Activated T-helper 1 cell treated with anti-CD3 and anti-CD28 coated beads, Interleukin-2, amount 50 U/mL, for 16 hours (primary cell): ENCODE data around the gene CRBN.

Source experiments
- DNase-seq, 2 donors: peaks; one replicate each; pipeline ENCODE4 v3.0.0-alpha.2; 2020; ENCODE audit warnings: low read depth in 1 of 2, low spot score in 1 of 2

The CRBN gene

DNA sequence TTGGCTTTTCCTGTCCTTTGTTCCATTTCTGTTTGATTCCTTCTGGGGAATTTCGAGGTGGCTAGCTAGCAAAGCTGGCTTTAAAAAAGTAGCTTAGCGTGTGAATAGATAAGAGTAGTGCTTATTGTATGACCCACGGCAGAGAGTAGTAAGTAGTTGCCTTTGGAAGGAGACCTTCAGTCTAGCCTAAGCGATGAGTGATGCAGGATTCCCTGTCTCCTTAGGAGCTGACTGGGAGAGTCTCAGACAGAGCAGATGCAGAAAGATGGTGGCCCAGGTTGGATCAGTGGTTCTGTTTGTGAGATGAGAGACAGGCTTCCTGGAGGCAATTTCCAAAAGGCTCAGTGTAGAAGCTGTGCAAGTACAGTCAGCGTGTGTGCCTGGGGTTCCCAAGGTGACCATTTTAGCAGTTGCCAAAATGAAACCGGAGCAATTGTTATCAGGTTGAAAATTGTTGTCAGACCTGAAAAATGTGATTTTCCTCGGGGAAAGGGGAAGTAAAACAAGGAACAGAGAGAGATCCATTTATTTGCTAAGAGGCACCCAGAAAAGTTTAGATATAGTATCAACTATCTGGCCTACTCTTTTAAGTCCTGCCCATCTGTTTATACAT lies 68.6 kb downstream of the CRBN start:
- DNase-seq = no peak

DNA sequence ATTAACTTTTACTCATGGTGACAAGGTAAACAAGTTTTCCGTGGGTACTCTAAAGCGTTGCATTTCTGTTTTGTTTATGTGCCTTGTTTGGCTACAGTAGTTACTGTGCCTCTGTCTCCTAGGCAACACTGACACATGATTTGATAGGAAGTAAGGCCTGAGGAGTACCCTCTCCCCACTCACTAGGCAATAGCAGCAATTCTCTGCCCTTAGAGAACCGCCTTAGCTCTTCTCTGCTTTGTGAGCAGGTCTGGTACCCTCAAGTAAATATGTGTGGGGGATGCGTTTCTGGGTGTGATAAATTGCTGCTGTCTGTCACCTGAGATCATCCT lies 69.2 kb downstream of the CRBN start, which contains the start of gene IL5RA:
TSS of gene IL5RA (minus strand) at position 76 of the 332 bp plus-strand sequence. CDS start 5,390 bp downstream, outside the sequence.
- no peak for DNase-seq

DNA sequence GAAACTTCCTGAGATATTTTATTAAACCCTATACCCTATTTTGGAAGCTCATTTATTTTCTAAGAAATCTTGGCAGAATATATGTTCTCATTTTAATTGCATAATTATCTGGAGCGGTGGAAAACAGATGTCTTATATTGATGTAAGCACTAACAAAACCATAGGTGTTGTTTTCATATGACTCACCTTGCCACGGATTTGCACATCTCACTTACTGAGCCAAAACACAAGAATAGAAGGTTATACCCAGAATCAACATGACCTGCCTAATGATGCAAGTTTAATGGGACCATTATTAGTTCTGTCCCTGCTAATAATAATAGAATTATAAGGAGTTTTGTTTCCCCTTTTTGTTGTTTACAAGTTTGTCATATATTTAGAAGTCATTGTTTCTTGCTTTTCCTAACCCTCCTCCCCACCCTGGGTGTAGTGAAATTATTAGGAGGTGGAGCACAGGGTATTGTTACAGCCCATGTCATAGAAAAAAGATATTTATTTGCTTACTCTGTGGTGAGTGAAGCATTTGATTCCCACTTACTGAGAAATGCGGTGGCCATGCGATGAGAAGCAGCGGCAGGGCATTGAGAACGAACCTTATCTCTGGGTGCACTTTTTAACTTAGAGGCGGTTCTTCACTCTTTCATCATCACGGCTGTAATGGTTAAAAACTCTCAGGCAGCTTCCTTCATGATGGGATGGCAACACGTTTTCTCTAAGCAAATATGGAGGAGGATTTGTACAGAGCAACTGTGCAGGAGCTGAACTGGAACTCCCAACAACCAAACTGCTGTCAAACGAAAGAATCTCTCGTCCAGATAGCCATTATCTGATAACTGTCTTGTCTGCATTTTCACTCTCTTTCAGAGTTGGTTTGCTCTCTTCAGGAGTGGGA lies 69.8 kb downstream of the CRBN start:
- no peak for DNase-seq

DNA sequence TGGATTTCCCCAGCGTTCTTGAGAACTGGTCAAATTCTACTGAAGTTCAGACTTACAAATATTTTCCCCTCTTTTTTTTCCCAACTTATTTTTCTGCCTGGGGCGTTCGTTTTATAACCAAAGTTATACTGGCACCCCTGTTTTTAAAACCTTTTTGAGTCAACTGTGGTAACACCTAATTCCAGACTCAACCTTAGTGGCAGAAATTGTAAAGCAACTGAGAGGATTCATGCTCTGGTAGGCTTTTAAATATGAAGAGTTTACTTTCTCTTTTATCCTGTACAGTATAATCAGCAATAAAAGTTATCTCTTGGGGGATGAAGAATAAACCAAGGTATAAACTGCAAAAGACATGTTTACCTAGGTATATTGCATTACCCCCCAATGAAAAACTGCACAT lies 71.6 kb downstream of the CRBN start:
- no peak for DNase-seq

DNA sequence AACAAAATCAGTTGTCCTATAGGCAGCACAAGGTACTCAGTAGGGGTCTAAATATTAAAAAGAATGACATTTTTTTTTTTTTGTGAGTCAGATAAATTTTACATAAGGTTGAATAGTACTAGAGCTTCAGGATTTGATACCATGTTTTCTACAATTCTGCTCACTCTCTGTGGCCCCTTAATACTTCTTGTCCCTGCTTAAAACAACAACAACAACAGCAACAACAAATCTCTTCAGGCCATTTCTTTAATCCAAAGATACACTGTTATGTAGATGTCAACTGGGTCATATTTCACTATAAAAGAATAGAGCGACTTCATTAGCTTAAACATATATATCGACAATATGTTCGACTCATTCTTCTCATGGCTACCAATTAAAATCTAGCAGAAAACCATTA lies 72.3 kb downstream of the CRBN start:
- DNase-seq = no peak

DNA sequence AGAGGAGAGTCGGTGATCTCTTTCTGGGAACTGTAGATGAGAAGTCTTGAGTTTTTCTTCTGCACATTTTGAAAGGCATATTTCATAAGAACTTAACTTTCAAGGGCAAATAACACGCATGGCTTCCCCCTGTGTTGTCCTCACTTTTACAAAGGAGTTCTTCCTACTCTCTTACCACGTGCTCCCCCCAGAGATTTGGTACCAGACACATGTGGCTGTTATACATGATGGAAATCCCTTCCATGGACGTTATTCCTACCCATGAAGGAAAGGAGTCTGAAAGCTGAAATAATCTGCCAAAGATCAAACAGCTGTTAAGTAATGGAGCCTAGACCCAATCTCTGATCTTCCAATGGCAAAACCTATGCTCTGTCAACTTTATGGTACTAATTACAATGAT lies 73.7 kb downstream of the CRBN start:
- DNase-seq = no peak

DNA sequence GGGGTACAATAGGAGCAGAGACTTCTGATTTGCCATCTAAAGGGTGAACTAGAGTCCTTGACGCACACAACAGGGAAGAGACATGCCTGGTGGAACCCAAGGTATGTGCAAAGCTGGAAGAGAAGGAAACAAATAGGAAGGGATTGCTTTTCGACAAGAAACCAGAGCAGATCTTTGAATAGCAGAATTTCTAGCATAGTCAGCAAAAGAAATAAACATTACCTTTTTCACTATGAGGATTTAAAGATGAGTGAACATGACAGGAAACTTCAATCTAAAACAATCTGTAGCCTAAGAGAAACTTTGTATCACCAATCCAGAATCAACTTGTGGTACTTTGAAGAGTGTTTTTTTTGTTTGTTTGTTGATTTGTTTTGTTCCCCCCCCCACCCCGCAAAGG lies 74.2 kb downstream of the CRBN start:
- no peak for DNase-seq

DNA sequence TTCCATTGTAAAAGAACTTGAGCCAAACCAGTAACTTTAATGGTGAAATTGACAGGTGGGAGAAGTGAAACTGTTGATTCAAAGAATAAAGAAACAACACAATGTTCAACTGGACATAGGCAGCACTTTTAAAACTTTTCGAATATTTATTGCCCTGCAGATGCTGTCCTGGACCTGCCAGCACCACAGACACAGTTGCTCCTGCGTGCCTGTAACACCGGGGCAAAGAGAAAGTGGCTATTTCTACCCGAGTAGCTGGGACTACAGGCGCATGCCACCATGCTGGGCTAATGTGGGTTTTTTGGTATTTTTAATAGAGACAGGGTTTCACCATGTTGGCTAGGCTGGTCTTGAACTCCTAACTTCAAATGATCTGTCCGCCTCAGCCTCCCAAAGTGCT lies 76.7 kb downstream of the CRBN start:
- DNase-seq = no peak

DNA sequence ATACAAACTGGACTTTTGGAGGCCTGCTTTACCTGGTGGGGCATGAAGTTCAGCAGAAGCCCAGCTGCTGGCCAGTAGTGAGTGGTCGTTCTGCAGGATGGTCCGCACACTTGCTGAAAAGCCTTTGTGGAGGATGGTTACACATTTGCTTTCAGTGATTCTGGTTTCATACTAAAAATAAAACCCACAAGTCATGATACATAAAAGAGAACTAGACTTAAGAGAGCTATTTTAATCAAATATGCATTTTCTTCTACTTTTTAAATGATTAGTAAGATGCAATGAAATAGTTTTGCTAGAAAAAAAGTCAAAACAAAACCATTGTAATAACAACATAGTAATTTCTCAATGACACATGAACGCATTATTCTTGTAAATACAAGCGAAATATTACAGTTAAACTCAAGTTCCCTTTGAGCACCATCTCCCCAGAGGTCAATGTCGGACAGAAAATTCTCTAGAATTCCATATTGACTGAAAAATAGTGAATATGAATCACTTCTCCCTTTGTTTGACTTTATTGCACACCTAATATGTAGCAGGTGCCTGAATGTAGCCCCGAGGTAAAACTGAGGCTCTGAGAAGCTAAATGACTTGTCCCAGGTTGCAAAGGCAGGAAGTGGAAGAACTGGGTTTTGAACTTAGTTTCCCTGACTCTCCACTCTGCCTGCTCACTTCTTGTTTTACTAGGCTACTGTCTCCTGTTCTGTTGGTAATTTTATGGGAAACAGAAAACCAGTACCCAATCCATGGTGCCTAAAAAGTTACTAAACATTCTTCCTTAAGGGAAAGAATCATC lies 77.6 kb downstream of the CRBN start:
- DNase-seq = no peak
